Measurements from ENCODE around the gene NOTCH4. TPM values are rescaled to one million over a fixed set of nuclear protein-coding genes. Genes with fewer than 3 reads are reported as not detected.

The NOTCH4 gene
- total RNA-seq, 4 donors from 2014 or later = 16.7 to 212 (median 47.0) TPM

DNA sequence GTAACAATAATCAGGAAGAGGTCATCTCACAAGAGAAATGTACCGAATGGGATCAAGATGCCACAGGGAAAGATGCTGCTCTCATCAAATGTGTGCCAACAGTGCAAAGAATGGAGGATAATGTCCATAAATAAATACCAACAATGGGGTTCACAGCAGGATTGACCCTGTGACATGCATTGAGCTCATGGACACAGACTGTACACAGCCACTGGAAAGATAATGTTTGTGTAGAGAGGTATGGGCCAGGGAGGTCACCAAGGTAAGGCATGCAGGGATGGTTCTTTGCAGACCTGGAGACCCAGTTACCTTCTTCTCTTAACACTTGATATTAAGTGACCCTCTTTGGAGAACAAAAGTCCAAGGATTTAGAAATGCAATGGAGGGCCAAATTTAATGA is 49.5 kb downstream of the NOTCH4 start:
- TF ChIP-seq, protein P1, sequence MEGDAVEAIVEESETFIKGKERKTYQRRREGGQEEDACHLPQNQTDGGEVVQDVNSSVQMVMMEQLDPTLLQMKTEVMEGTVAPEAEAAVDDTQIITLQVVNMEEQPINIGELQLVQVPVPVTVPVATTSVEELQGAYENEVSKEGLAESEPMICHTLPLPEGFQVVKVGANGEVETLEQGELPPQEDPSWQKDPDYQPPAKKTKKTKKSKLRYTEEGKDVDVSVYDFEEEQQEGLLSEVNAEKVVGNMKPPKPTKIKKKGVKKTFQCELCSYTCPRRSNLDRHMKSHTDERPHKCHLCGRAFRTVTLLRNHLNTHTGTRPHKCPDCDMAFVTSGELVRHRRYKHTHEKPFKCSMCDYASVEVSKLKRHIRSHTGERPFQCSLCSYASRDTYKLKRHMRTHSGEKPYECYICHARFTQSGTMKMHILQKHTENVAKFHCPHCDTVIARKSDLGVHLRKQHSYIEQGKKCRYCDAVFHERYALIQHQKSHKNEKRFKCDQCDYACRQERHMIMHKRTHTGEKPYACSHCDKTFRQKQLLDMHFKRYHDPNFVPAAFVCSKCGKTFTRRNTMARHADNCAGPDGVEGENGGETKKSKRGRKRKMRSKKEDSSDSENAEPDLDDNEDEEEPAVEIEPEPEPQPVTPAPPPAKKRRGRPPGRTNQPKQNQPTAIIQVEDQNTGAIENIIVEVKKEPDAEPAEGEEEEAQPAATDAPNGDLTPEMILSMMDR (IDR thresholded peaks at IDR 0.05; ENCODE audit: low read depth) = no peak

DNA sequence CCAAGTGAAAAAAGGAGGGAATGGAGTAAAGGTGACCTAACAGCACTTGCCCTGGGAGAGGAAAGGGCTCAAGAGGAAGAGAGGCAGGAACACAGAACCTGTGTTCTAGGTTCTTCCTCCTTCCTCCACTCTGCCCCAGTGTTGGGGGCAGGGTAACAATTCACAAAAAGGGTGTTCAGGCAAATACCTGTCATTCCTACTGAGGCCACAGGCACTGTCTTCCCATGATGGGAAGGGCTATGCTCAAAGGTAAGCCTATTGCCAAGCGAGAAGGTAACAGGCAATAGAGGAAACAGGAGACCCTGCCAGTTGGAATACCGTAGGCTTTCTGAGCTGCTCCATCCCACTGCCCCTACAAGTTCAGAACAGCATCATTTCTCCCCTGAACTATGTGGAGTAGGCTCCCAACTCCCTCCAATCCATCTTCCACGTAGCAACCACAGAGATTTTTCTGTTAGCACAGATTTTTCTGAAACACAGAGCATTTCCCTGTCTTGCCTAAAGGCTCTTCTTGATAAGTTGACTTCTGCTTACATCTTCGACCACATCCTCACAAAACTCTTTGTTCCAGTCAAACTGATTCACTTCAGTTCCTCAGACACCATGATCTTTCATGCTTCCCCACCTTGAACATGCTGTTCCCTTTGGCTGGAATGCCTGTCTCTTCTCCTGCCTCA is 50.7 kb downstream of the NOTCH4 start:
- TF ChIP-seq, protein P1 (IDR thresholded peaks at IDR 0.05; ENCODE audit: low read depth) = no peak

DNA sequence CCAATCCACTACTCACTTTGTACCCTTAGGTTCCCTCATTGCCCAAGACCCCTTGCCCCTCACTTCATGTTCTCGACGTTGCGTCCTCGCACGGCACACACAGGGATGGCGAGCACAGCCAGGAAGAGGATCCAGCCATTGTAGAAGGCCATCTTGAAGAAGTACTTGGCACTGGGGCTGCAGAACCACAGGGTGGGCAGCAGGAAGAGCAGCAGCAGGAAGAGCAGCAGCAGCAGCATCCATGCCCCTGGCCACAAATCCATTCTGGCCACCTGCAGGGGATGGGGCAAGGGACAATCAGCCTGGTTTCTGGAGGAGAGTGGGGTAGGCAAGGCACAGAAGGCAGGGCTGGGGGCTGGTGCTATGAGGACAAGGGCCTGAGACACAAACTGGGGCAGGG is 52.6 kb downstream of the NOTCH4 start:
- TF ChIP-seq, protein P1 (IDR thresholded peaks at IDR 0.05; ENCODE audit: low read depth) = no peak

DNA sequence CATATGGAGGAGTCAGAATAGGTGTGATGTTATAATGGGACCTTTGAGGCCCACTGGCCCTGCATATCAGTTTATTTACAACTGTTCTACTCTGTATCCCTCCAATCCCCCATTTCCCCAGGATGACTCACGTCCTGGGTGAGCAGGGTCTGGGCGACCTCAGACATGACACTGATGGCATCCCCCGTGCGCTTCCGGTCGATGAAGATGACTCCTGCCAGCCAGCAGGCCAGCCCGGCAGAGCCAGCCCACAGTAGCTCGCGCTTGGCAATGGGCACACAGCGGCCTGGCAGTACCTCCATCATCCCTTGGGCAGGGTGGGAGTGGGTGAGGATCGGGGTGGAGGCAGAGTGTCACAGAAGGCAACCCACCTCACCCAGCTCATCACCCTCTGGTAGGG is 53.6 kb downstream of the NOTCH4 start:
- TF ChIP-seq, protein P1 (IDR thresholded peaks at IDR 0.05; ENCODE audit: low read depth) = no peak

DNA sequence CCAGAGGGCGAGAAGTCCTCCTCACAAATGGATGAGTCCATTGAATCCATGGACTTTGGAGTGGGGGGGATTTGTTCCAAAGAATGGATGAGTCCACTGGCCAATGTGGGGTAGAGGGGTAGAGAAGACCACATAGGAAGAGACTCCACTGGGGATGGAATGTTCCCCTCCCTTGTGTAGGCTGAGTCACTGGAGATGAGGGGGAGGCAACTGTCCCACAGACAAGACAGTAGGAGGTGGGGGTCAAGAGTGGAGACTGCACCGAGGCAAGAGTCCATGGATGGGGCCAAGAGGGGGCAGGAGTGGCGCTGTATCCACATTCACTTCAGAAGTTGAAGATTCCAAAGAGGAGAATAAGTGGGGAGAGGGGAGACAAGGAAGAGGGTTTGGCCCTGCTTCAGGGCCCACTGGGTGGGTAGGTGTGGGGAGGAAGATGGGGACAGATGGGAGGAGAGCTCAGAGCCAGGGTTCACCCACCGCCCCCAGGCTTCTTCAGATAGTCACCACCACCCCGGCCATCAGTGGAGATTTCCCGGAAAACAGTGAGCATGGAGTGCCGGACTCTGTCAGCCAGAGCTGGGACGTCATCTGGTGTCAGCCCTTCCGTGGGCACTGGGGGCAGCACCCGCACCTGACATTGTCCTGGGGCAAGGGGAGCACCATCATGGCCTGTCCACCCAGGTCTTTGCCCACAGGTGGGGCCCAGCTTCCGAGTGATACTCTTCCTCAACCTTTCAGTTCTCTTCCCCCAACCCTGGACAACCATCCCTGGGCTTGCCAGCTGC is 54.9 kb downstream of the NOTCH4 start:
- TF ChIP-seq, protein P1 (IDR thresholded peaks at IDR 0.05; ENCODE audit: low read depth) = no peak

DNA sequence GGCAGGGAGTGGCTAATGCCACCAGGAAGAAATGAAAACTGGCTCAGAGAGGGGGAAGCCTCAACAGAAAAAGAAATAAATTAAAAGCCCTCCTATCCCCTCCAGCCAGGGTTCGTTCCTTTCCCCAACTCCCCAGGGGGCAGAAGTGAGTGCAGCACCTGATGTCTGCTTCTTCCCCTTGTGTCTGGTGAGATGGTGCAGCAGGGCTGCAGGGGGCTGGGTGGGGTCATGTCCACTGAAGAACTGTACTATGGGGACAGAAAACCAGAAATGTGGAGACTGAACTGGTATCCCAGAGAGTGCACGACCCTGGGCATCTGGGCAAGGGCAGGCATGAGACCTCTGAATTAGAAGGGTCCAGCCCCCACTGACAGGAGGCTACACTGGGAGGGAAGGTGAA is 55.5 kb downstream of the NOTCH4 start:
- TF ChIP-seq, protein P1 (IDR thresholded peaks at IDR 0.05; ENCODE audit: low read depth) = no peak

DNA sequence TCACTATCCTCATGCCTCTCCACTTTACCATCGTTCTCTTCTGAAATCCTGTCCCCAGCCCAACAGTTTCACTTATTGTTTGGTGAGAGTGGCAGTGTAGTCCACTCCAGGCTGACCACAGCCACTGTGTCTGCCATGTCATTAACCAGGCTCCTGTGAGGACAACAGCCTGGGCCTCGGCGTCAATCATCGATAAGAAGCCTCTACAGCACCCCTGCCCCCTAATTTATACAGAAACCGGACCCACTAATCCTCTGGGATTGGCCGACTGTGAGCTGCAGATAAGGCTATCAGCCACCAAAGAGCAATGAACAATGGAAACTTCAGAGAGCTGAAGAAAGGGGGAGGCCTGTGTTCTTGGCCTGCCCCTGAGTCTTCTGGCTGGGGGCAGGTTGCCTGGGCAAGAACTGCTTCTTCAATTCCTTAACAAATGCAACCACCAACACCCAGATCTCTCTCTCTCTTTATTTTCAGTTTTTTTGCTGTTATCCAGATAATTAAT is 56.1 kb downstream of the NOTCH4 start:
- TF ChIP-seq, protein P1 (IDR thresholded peaks at IDR 0.05; ENCODE audit: low read depth) = no peak

All from subcutaneous adipose tissue (tissue), 4 donors.